ENCODE results near the gene PGM1. TPM values are rescaled to one million over a fixed set of nuclear protein-coding genes. Genes with fewer than 3 reads are reported as not detected.

Gene PGM1
- total RNA-seq, 1 donor from 2014 or later, result 49.8 TPM

DNA sequence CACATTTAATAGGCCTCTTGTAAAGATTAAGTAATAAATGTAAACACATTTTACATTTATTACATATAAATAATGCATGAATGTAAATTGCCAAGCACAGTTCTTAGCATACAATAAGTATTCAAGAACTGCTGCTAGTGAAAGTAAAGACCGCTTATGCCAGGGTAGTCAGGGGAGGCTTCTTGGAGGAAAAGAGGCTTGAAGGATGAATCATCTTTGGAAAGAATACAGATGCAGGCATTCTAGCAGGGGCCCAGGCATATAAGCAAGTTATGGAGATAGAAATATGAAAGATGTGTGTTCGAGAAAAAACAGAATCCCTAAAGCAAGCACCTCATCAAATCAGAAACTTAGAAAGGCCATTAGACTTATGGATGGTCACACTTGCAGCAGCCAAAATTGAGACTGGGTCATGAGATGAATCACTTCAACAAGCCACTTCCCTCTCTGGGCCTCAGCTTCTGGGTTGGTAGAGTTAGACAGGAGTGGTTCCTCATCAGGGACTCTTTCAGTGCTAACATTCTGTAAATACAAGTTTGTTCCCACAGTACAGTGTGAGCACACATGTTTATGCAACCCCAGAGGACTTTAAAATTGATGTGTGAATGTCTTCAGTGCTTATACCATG is 100.8 kb downstream of the PGM1 start:
- Histone ChIP-seq H3K4me1 (peaks cover 13% of the 10 kb centered on the region), H3K27ac (no peak overlapping the region), H3K27me3 (ENCODE audit: low read depth) (no peaks in the 10 kb centered on the region), H3K9me3 (no peaks in the 10 kb centered on the region), H3K4me3 (no peak overlapping the region), H3K36me3 (no peaks in the 10 kb centered on the region)
- ATAC-seq, result no peak
- DNase-seq, result no peak
- TF ChIP-seq CTCF (IDR thresholded peaks at IDR 0.05), result no peak
- intact Hi-C loops (cut with DNase I), result no loop called here

- H3K27ac ChIP-seq, result no peak overlapping the region
- ATAC-seq, result peak; percentile 50 to 86
- H3K36me3 ChIP-seq, result no peaks in the 10 kb centered on the region
- no peak overlapping the region for H3K4me3 ChIP-seq
- DNase-seq, result peak; percentile 58
- intact Hi-C loops (cut with DNase I), result no loop called here
- no peaks in the 10 kb centered on the region for H3K27me3 ChIP-seq (ENCODE audit: low read depth)
- no peaks in the 10 kb centered on the region for H3K9me3 ChIP-seq
- H3K4me1 ChIP-seq, result peaks cover 12% of the 10 kb centered on the region
- no peak for TF ChIP-seq CTCF (IDR thresholded peaks at IDR 0.05)
These were observed 105.0 kb downstream of the PGM1 start for GRCh38 chr1:63698001-63698838.

- no peak overlapping the region for H3K4me3 ChIP-seq
- peaks cover 12% of the 10 kb centered on the region for H3K4me1 ChIP-seq
- no peaks in the 10 kb centered on the region for H3K36me3 ChIP-seq
- DNase-seq (peak; percentile 70), ATAC-seq (peak; percentile 81)
- intact Hi-C loops (cut with DNase I), result no loop called here
- no peak for TF ChIP-seq CTCF (IDR thresholded peaks at IDR 0.05)
- no peak overlapping the region for H3K27ac ChIP-seq
- H3K27me3 ChIP-seq (ENCODE audit: low read depth), result no peaks in the 10 kb centered on the region
- no peaks in the 10 kb centered on the region for H3K9me3 ChIP-seq
These were observed 108.0 kb downstream of the PGM1 start for GRCh38 chr1:63701187-63701586.

DNA sequence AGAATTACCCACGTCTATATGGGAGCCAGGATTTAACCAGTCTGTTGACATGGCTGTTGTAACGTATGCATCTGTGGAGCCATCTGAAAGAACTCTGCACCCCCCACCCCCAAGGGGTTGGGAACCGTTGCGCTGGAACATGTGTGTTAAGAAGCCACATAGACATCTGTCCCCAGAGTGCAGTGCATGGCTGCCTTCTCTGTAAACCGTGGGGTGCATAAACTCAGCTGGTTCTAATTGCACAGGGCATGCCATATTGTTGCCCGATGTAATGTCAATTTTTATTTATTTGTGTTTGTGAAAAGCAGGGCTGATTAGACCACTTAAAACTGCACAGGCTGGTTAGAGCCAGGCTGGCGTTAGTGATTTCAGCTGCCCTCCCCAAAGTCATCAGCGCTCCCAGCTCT is 110.5 kb downstream of the PGM1 start:
- DNase-seq (no peak), ATAC-seq (no peak)
- no peak overlapping the region for H3K27ac ChIP-seq
- intact Hi-C loops (cut with DNase I), result no loop called here
- H3K27me3 ChIP-seq (ENCODE audit: low read depth), result no peaks in the 10 kb centered on the region
- no peak for TF ChIP-seq CTCF (IDR thresholded peaks at IDR 0.05)
- no peaks in the 10 kb centered on the region for H3K36me3 ChIP-seq
- H3K9me3 ChIP-seq, result no peaks in the 10 kb centered on the region
- H3K4me3 ChIP-seq, result no peak overlapping the region
- peaks cover 7% of the 10 kb centered on the region for H3K4me1 ChIP-seq

GRCh38 chr1:63704443-63704842 is 111.2 kb downstream of the PGM1 start:
- Histone ChIP-seq H3K36me3 (no peaks in the 10 kb centered on the region), H3K27me3 (ENCODE audit: low read depth) (no peaks in the 10 kb centered on the region), H3K4me1 (peaks cover 3% of the 10 kb centered on the region), H3K4me3 (no peak overlapping the region), H3K9me3 (no peaks in the 10 kb centered on the region), H3K27ac (no peak overlapping the region)
- intact Hi-C loops (cut with DNase I), result no loop called here
- DNase-seq, result no peak
- ATAC-seq, result peak; percentile 34 to 59
- TF ChIP-seq CTCF (IDR thresholded peaks at IDR 0.05), result no peak
